Ovary (tissue), 3 donors: ENCODE data around the gene RTP3.

Experiments used
- CTCF ChIP-seq, 3 donors: fragments of 450-650 bp in 2 of 3; fragments of 200-600 bp in 1 of 3; IDR thresholded peaks; one replicate each; pipeline versions ENCODE4 v1.5.1 to v1.8.0; 2016 to 2022; ENCODE audit warnings: antibody characterized with exemption in 3 of 3, mild to moderate bottlenecking in 1 of 3
- EP300 ChIP-seq: sonication (generic); formaldehyde crosslinking; IDR thresholded peaks from one replicate; pipeline ENCODE4 v1.6.1; 2017; ENCODE audit warnings: antibody characterized with exemption
- POLR2A ChIP-seq: fragments of 450-650 bp; IDR thresholded peaks from one replicate; pipeline ENCODE4 v1.6.1; 2017; ENCODE audit warnings: antibody characterized with exemption, mild to moderate bottlenecking, moderate library complexity
- donor health status: DM: no; HTN: no; CAD: no.

DNA sequence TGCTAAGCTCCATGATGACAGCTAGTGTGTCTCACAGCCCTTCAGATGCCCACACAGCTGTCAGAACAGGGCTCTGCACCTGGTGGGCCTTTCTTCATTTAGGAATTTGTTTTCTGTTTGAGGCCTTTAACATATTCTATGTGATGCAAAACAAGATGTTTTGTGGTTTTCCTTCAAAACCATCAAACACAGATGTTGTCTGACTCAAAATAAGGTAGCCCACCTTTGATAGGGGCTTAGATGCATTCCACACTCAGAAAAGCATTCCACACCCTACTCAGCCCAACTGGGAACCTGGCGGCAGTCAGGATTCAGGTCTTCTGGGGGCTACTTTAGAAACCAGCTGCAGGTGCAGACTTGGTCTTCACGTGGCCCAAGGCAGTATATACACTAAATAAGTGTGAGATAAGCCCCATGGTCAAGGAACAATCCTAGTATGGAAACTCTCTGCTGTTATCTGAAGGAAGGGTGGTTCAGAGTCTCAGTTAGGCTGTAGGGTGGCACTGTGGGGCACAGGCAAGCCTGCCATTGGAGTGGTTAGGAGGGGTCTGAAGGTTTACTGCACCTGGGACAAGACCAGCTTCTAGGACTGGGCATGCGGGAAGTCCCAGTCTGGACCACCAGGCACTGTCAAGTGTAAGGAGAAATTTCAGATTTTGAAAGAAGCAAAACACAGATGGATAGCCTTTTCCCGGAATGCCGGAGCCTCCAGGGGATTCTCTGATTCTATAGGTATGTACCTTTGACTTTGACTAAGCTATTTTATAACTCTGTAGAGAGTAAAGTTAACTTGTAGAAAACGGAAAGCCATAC, 48.2 kb downstream of the RTP3 start:
- TF ChIP-seq POLR2A (no peak), CTCF (IDR thresholded peaks at IDR 0.05) (no peak), EP300 (no peak)
